ENCODE data around the gene LETM1. TPM values are rescaled to one million over a fixed set of nuclear protein-coding genes. Genes with fewer than 3 reads are reported as not detected.
A peak's percentile ranks its signal among the peaks of the same experiment; 100 is the strongest.

LETM1 gene
- total RNA-seq, 5 donors from 2014 or later (not counting 1 experiment from before 2014, with no cell fraction given), result 35.4 to 60.3 (median 53.5) TPM

- peaks cover 0 to 1% (median 1%) of the 10 kb centered on the region in 3 donors for H3K4me1 Mint-ChIP-seq
- no peaks in the 10 kb centered on the region for H3K9me3 Mint-ChIP-seq
- no peaks in the 10 kb centered on the region for H3K36me3 Mint-ChIP-seq
These were observed 80.0 kb downstream of the LETM1 start for GRCh38 chr4:1775731-1776500.

GRCh38 chr4:1773754-1774153 lies 82.2 kb downstream of the LETM1 start:
- POLR2A ChIA-PET, result no interaction called here
- ATAC-seq (replicated peaks in 1 of 4) (no peak), DNase-seq (no peak)
- CTCF ChIA-PET, result no interaction called here
- Mint-ChIP-seq H3K27ac (no peak overlapping the region), H3K36me3 (no peaks in the 10 kb centered on the region), H3K4me3 (no peak overlapping the region), H3K4me1 (peaks cover 0 to 1% (median 1%) of the 10 kb centered on the region in 3 donors), H3K27me3 (peaks cover 0 to 13% of the 10 kb centered on the region in 2 donors), H3K9me3 (no peaks in the 10 kb centered on the region)
- Histone ChIP-seq H3K9me3 (no peaks in the 10 kb centered on the region), H3K4me3 (ENCODE audit: control insufficient read depth in 1 of 2, extremely low read depth in 1 of 2, low read length in 1 of 2) (no peak overlapping the region), H3K27me3 (replicated peaks in 1 of 2; ENCODE audit: control insufficient read depth in 2 of 2, extremely low read depth in 1 of 2, insufficient read depth in 2 of 2, low read length in 1 of 2) (peaks cover 0 to 56% of the 10 kb centered on the region in 2 experiments), H3K4me1 (ENCODE audit: control insufficient read depth in 1 of 2, extremely low read depth in 1 of 2, insufficient read depth in 2 of 2, low read length in 2 of 2) (peaks cover 2 to 9% of the 10 kb centered on the region in 2 experiments), H3K36me3 (ENCODE audit: control insufficient read depth in 2 of 2, extremely low read depth in 1 of 2, insufficient read depth in 1 of 2, low read length in 1 of 2) (no peaks in the 10 kb centered on the region), H3K27ac (ENCODE audit: low read length) (no peak overlapping the region)
- WGBS (ENCODE audit: insufficient coverage), result 94% methylated on average over 4 of the region's 10 CpGs

More at GRCh38 chr4:1775731-1776500, 80.0 kb downstream of the LETM1 start:
- ChIA-PET POLR2A (no interaction called here), CTCF (no interaction called here)
- no peaks in the 10 kb centered on the region for H3K9me3 ChIP-seq
- no peak for ATAC-seq (replicated peaks in 1 of 4)
- no peak for DNase-seq
- no peak overlapping the region for H3K27ac ChIP-seq (ENCODE audit: low read length)
- 71% methylated on average over 20 of the region's 23 CpGs for WGBS (ENCODE audit: insufficient coverage)
- H3K36me3 ChIP-seq (ENCODE audit: control insufficient read depth in 2 of 2, extremely low read depth in 1 of 2, insufficient read depth in 1 of 2, low read length in 1 of 2), result no peaks in the 10 kb centered on the region
- Mint-ChIP-seq H3K27ac (no peak overlapping the region), H3K4me3 (no peak overlapping the region), H3K27me3 (peaks cover 0 to 8% of the 10 kb centered on the region in 2 donors)
- H3K4me3 ChIP-seq (ENCODE audit: control insufficient read depth in 1 of 2, extremely low read depth in 1 of 2, low read length in 1 of 2), result no peak overlapping the region
- H3K4me1 ChIP-seq (ENCODE audit: control insufficient read depth in 1 of 2, extremely low read depth in 1 of 2, insufficient read depth in 2 of 2, low read length in 2 of 2), result peaks cover 2 to 9% of the 10 kb centered on the region in 2 experiments
- peaks cover 0 to 38% of the 10 kb centered on the region in 2 experiments for H3K27me3 ChIP-seq (replicated peaks in 1 of 2; ENCODE audit: control insufficient read depth in 2 of 2, extremely low read depth in 1 of 2, insufficient read depth in 2 of 2, low read length in 1 of 2)

GRCh38 chr4:1772853-1773538 lies 83.0 kb downstream of the LETM1 start:
- Mint-ChIP-seq H3K36me3 (no peaks in the 10 kb centered on the region), H3K27ac (no peak overlapping the region), H3K4me1 (peaks cover 0 to 6% (median 3%) of the 10 kb centered on the region in 3 donors), H3K27me3 (peaks cover 0 to 19% of the 10 kb centered on the region in 2 donors), H3K9me3 (no peaks in the 10 kb centered on the region), H3K4me3 (no peak overlapping the region)
- POLR2A ChIA-PET, result no interaction called here
- no peak overlapping the region for H3K4me3 ChIP-seq (ENCODE audit: control insufficient read depth in 1 of 2, extremely low read depth in 1 of 2, low read length in 1 of 2)
- CTCF ChIA-PET, result no interaction called here
- ATAC-seq (replicated peaks in 1 of 4) (no peak), DNase-seq (no peak)
- no peak overlapping the region for H3K27ac ChIP-seq (ENCODE audit: low read length)
- WGBS (ENCODE audit: insufficient coverage), result 85% methylated on average over 26 of the region's 30 CpGs
- H3K9me3 ChIP-seq, result no peaks in the 10 kb centered on the region
- H3K4me1 ChIP-seq (ENCODE audit: control insufficient read depth in 1 of 2, extremely low read depth in 1 of 2, insufficient read depth in 2 of 2, low read length in 2 of 2), result peaks cover 2 to 10% of the 10 kb centered on the region in 2 experiments
- H3K27me3 ChIP-seq (replicated peaks in 1 of 2; ENCODE audit: control insufficient read depth in 2 of 2, extremely low read depth in 1 of 2, insufficient read depth in 2 of 2, low read length in 1 of 2), result peaks cover 0 to 64% of the 10 kb centered on the region in 2 experiments
- H3K36me3 ChIP-seq (ENCODE audit: control insufficient read depth in 2 of 2, extremely low read depth in 1 of 2, insufficient read depth in 1 of 2, low read length in 1 of 2), result no peaks in the 10 kb centered on the region

GRCh38 chr4:1771555-1772305 lies 84.2 kb downstream of the LETM1 start:
- ChIA-PET CTCF (no interaction called here), POLR2A (no interaction called here)
- Mint-ChIP-seq H3K4me1 (peaks cover 0 to 7% (median 5%) of the 10 kb centered on the region in 3 donors), H3K27me3 (peaks cover 0 to 21% of the 10 kb centered on the region in 2 donors), H3K36me3 (no peaks in the 10 kb centered on the region), H3K4me3 (peak overlapping the region in 1 of 3 donors; percentile 22), H3K9me3 (no peaks in the 10 kb centered on the region), H3K27ac (no peak overlapping the region)
- no peak overlapping the region for H3K27ac ChIP-seq (ENCODE audit: low read length)
- no peaks in the 10 kb centered on the region for H3K36me3 ChIP-seq (ENCODE audit: control insufficient read depth in 2 of 2, extremely low read depth in 1 of 2, insufficient read depth in 1 of 2, low read length in 1 of 2)
- DNase-seq (peak in 1 of 35 experiments; percentile 21), ATAC-seq (replicated peaks in 1 of 4) (peak in 2 of 4 experiments; percentile 33 to 58)
- H3K4me1 ChIP-seq (ENCODE audit: control insufficient read depth in 1 of 2, extremely low read depth in 1 of 2, insufficient read depth in 2 of 2, low read length in 2 of 2), result peaks cover 2 to 16% of the 10 kb centered on the region in 2 experiments
- no peak overlapping the region for H3K4me3 ChIP-seq (ENCODE audit: control insufficient read depth in 1 of 2, extremely low read depth in 1 of 2, low read length in 1 of 2)
- H3K9me3 ChIP-seq, result no peaks in the 10 kb centered on the region
- WGBS (ENCODE audit: insufficient coverage), result 22% methylated on average over 23 of the region's 28 CpGs
- peaks cover 0 to 67% of the 10 kb centered on the region in 2 experiments for H3K27me3 ChIP-seq (replicated peaks in 1 of 2; ENCODE audit: control insufficient read depth in 2 of 2, extremely low read depth in 1 of 2, insufficient read depth in 2 of 2, low read length in 1 of 2)

- Histone ChIP-seq H3K27ac (ENCODE audit: low read length) (no peak overlapping the region), H3K4me3 (ENCODE audit: control insufficient read depth in 1 of 2, extremely low read depth in 1 of 2, low read length in 1 of 2) (no peak overlapping the region), H3K36me3 (ENCODE audit: control insufficient read depth in 2 of 2, extremely low read depth in 1 of 2, insufficient read depth in 1 of 2, low read length in 1 of 2) (no peaks in the 10 kb centered on the region), H3K4me1 (ENCODE audit: control insufficient read depth in 1 of 2, extremely low read depth in 1 of 2, insufficient read depth in 2 of 2, low read length in 2 of 2) (peaks cover 2 to 18% of the 10 kb centered on the region in 2 experiments), H3K27me3 (replicated peaks in 1 of 2; ENCODE audit: control insufficient read depth in 2 of 2, extremely low read depth in 1 of 2, insufficient read depth in 2 of 2, low read length in 1 of 2) (peaks cover 0 to 72% of the 10 kb centered on the region in 2 experiments), H3K9me3 (no peaks in the 10 kb centered on the region)
- WGBS (ENCODE audit: insufficient coverage), result 88% methylated on average over 6 of the region's 11 CpGs
- ATAC-seq (replicated peaks in 1 of 4) (no peak), DNase-seq (no peak)
- Mint-ChIP-seq H3K36me3 (no peaks in the 10 kb centered on the region), H3K27me3 (peaks cover 0 to 21% of the 10 kb centered on the region in 2 donors), H3K9me3 (no peaks in the 10 kb centered on the region), H3K4me1 (peaks cover 0 to 7% (median 5%) of the 10 kb centered on the region in 3 donors), H3K27ac (no peak overlapping the region), H3K4me3 (no peak overlapping the region)
- ChIA-PET POLR2A (no interaction called here), CTCF (no interaction called here)
These were observed 85.1 kb downstream of the LETM1 start for GRCh38 chr4:1770791-1771231.

GRCh38 chr4:1770245-1770644 lies 85.7 kb downstream of the LETM1 start:
- peaks cover 0 to 7% (median 5%) of the 10 kb centered on the region in 3 donors for H3K4me1 Mint-ChIP-seq
- DNase-seq (no peak), ATAC-seq (replicated peaks in 1 of 4) (no peak)
- CTCF ChIA-PET, result no interaction called here
- peaks cover 3 to 25% of the 10 kb centered on the region in 2 donors for H3K27me3 Mint-ChIP-seq
- POLR2A ChIA-PET, result no interaction called here
- H3K36me3 ChIP-seq (ENCODE audit: control insufficient read depth in 2 of 2, extremely low read depth in 1 of 2, insufficient read depth in 1 of 2, low read length in 1 of 2), result no peaks in the 10 kb centered on the region
- no peaks in the 10 kb centered on the region for H3K9me3 ChIP-seq
- peaks cover 0 to 78% of the 10 kb centered on the region in 2 experiments for H3K27me3 ChIP-seq (replicated peaks in 1 of 2; ENCODE audit: control insufficient read depth in 2 of 2, extremely low read depth in 1 of 2, insufficient read depth in 2 of 2, low read length in 1 of 2)
- H3K4me1 ChIP-seq (ENCODE audit: control insufficient read depth in 1 of 2, extremely low read depth in 1 of 2, insufficient read depth in 2 of 2, low read length in 2 of 2), result peaks cover 2 to 18% of the 10 kb centered on the region in 2 experiments
- H3K27ac Mint-ChIP-seq, result no peak overlapping the region
- no peaks in the 10 kb centered on the region for H3K9me3 Mint-ChIP-seq
- H3K4me3 Mint-ChIP-seq, result no peak overlapping the region
- no peaks in the 10 kb centered on the region for H3K36me3 Mint-ChIP-seq
- no peak overlapping the region for H3K27ac ChIP-seq (ENCODE audit: low read length)
- 81% methylated on average over 6 of the region's 33 CpGs for WGBS (ENCODE audit: insufficient coverage)
- no peak overlapping the region for H3K4me3 ChIP-seq (ENCODE audit: control insufficient read depth in 1 of 2, extremely low read depth in 1 of 2, low read length in 1 of 2)

Data from T-cell (primary cell).